Subcutaneous adipose tissue (tissue), 4 donors: ENCODE data around the gene USP15. TPM values are rescaled to one million over a fixed set of nuclear protein-coding genes. Genes with fewer than 3 reads are reported as not detected.

Source experiments
- CTCF ChIP-seq: fragments of 450-650 bp; IDR thresholded peaks from one replicate; pipeline ENCODE4 v1.5.1; 2016; ENCODE audit warnings: low read depth, mild to moderate bottlenecking, control low read depth, antibody characterized with exemption, moderate library complexity
- total RNA-seq, 4 donors: library from RNA; depleted of rRNA; stranded (reverse); fragments of >200 nt; gene quantifications; one replicate each; pipeline ENCODE4 v1.1.0, GENCODE V29; 2016

Gene USP15
- total RNA-seq, 4 donors from 2014 or later: 88.5 to 288 (median 158) TPM

GRCh38 chr12:62270872-62271271 is 10.7 kb downstream of the USP15 start:
- no peak for TF ChIP-seq CTCF

GRCh38 chr12:62272936-62273552 is 12.8 kb downstream of the USP15 start:
- TF ChIP-seq CTCF: no peak

GRCh38 chr12:62273724-62274380 is 13.6 kb downstream of the USP15 start:
- no peak for TF ChIP-seq CTCF

- TF ChIP-seq CTCF: no peak
Measured at GRCh38 chr12:62278022-62278421, 17.8 kb downstream of the USP15 start.

GRCh38 chr12:62279058-62279457 is 18.9 kb downstream of the USP15 start:
- no peak for TF ChIP-seq CTCF

- no peak for TF ChIP-seq CTCF
Measured at GRCh38 chr12:62279961-62280360, 19.8 kb downstream of the USP15 start.

- no peak for TF ChIP-seq CTCF
Measured at GRCh38 chr12:62282057-62282774, 22.0 kb downstream of the USP15 start.
